HG03575 (cell line): Measurements from ENCODE around the gene PDGFA.

Source experiments
- ATAC-seq: cut with Tn5 transposase; IDR thresholded peaks from one replicate; pipeline ENCODE4 v1.9.1; 2021; ENCODE audit not compliant: unreplicated experiment, insufficient number of reproducible peaks, low FRiP score; ENCODE audit errors: extremely low read depth

Gene PDGFA

DNA sequence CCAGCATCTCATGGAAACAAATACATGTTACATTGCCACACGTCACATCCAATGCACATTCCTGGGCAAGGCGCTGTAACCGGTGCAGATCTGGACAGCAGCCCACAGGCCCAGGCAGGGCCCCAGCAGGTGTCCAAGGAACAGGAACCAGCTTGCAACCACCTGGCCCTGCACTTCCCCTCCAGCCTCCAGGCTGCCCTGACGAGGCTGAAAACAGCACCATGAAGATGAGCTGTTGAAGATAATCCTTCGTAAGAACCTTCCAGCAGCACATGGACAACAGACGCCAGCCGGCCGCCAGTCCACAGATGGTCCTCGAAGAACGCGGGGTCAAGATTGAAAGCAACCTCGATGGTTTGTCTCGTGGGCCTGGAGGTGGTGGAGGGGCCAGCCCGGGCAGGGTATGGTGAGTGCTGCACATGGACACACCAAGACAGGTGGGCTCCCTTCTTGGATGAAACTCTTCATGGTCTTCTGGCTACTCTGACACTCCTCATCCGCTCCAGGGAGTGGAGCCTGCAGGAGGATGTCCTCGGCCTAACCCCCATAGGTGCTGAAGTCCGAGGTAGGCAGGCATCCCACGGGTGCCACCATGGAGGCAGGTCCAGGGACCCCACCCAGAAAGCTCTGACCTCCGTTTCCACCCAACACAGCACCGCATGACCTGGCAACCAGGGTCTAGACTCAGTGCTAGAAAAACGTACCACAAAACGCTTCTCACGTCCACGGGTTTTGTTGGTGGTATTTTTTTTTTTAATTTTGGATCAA, 22.9 kb downstream of the PDGFA start:
- ATAC-seq, result no peak

DNA sequence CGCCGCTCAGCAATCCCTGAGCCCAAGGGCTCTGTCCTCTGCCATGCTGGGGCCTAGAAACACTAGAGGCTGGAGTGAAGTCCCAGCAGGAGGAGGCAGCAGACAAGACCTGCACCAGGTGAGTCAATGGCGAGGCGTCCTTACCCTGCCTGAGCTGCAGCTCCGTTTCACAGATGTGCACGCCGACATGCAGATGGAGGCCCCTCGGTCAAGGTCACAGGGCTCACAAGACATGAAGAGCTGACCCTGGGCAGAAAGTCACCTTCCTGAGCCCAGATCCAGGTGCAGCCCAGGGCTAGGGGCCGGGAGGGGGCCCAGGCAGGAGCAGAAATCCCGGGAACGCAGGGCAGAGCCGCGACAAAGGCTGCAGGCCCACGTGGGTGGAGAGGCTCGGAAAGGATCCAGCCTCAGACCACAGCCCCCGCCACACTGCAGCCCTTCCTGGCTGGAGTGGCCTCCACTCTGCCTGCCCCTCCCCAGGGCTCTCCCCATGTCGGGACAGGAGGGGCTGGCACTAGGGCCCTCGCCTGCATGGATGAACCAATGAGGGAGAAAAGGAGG, 23.8 kb downstream of the PDGFA start:
- ATAC-seq, result no peak

DNA sequence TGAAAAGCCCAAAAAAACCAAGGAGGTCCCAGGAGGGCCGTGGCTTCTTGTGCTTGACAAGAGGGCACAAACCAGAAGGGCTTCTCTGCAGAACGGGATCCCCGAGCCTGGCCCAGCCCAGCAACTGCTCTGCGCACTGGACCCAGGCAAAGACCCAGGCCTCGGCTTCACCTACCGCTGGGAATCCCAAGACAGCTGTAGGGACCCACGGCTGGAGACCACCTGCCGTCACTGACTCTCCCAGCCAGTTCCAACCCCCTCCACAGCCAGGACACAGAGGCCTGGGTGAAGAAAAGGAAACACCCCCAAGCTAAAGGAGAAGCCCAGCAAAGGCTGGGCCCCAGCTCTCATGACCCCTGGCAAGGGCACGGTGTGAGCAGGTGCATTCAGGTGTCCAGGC, 24.3 kb downstream of the PDGFA start:
- ATAC-seq, result no peak

DNA sequence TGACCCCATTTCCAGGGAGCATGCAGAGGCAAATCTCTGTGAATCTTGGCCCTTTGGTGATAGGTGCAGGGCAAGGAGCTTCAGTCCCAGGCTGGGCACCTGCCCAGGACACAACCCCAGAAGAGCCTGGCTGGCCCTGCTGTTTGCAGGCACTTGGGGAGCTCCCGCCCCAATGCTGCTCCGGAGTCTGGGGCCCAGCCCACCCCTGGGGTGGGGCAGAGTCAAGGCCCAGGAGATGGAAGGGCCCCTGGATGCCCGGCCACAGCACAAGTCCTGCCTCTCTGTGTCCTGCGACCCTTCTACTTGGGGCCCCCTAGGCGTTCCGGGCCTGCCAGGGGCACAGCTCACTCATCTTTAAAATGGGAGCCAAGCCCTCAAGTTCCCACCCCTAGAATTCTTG, 24.7 kb downstream of the PDGFA start:
- no peak for ATAC-seq

DNA sequence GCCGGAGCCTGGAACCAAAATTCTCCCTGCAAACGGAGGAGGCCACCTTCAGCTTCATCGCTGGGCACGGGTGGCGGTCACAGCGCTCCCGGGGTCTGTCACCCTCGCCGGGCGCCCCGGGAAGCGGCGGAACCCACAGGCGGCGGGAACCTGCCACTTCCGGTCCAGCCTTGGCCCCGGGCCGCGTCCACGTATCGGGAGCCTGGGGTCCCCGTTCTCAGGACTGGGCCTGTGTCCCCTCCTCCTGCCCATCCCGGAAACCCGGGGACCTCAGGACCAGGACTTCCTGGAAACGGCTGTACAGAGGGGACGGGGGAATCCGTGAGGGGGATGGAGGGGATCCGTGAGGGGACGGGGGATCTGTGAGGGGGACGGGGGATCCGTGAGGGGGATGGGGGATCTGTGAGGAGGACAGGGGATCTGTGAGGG, 25.4 kb downstream of the PDGFA start:
- no peak for ATAC-seq

DNA sequence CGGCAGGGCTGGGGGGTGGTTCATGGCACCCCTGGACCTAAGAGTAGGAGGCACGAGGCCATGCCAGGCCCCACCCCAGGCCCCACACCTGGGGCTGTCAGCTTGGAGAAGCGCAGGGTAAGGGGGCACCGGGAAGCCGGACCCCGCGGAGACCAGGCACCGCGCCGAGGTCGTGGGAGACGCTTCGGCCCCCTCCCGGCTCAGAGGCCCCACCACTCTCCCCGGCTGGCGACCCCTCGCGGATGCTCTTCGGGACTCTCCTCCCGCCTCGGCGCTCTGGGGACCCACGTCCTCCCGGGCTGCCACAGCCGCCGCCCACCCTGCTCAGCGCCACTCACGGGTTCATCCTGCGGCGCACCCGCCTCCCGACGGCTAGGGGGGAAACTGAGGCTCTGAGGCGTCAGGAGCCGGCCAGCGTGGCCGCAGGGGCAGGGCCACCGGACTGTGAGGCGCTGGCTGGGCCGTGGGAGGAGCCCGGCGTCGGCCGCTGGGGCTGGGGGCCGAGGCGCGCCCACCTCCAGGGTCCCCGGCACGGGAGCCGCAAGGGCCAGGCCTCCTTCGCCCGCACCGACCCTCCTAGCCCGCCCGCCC, 25.9 kb downstream of the PDGFA start:
- no peak for ATAC-seq

DNA sequence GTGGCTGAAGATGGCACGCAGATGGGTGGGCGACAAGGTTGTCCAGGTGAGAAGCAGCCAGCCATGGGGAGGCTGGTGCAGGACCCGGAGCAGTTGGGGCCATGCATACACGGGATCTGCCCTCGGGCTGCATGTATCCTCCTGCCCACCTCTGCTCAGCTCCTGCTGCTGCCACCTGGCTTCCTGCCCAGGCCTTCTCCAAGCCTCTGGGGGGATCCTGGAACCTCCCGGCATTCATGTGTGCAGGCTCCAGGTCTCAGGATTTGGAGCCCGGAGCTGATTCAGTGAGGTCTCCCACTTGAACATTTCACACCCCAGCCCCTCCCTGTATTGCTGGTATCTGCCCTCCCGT, 27.0 kb downstream of the PDGFA start:
- ATAC-seq, result no peak

DNA sequence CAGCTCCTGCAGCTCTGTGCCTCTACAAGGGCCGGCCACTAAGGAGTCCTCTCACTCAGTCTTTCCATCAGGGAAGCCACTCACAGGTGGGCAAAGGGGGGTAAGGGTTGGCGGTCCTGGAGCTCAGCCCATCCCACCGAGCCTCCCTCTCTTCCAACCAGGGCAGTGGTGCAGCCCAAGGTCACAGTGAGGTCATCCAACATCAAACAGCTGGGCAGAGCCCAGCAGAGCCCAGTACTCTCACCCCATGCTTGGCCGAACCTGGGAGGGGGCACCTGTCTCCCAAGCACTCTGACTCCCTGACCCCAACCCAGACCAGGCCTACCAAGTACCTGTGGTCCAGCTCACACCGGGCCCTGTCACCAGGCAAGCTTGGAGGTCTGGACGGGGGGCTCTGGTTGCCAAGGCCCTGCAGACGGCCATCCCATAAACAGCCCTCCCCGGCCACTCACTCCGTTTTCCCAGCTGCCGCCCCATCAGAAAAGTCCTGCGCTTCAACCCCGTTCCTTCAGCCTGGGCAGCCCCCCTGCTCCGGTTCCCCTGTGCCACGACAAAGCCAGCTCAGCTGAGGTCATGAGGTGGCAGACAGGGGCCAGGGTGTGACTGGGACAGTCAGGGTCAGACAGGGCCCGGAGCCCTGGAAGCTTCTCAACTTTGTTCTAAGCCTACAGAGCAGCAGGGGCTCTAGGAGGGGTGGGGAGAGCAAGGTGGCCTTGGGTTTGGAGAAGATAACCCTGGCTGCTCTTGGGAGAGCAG, 27.5 kb downstream of the PDGFA start:
- ATAC-seq, result no peak

DNA sequence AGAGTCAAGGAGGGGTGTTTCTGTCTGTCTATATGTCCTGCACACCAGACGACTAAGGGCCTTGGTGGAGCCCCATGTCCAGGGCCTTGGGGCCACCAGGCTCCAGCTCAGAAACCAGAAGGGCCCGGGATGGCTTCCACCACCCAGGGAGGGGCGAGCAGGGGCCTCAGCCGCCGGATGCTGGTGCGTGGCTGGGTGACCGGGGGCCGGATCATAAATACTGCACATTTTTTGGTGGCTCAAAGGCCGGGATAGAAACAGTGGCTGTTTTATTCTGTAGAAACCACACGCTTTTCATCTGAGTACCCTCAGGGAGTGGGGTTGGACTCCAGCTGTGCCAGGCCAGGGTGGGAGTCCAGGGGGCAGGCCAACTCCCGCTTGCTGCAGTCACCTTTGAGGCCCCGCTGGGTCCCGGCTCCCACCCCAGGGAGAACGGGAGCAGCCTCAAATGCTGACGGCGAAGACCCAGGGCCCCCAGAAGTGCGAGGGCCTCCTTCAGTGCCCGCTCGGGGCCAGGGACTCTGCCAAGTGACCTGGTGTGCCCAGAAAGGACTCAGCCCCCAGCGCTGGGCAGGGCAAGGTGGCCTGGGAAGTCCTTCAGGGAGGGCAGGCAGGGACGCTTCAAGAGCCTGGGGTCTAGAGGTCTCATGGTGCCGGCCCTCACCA, 28.2 kb downstream of the PDGFA start:
- no peak for ATAC-seq

DNA sequence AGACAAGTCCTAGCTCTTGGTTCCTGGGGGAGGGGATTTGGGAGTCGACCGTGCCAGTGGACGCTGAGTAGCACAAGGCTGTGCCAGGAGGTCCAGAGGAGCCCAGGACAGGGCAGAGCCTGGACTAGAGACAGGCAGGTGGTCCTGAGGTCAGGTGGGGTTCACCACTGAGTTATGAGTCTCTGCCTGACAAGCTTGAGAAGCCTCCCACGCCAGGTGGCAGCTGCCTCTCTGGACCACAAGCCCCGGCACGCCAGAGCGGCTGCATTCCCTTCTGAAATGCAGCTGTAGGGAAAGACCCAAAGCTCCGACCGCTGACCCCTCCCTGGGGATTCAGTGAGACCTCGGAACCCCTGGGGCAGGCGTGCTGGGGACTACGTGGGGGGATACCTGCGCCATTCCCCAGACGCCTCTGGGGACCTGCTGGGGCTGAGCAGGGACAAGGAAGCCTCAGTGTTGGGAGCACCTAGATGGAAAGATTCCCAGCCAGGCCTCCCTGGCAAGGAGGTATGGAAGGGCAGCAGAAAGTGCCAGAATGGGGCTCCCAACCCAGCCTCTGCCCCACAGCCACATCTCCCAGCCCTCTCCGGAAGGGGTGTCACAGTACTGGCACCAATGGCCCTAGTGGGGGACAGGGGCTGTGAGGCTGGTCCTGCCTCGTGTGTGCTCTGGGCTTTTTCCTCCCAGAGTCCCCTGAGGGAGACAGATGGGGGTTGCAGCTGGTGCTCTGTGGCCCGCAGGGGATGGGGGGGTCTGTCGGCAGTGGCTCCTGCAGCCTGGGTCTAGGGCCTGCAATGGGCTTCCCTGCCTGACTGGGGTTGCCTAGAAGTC, 29.0 kb downstream of the PDGFA start:
- no peak for ATAC-seq

DNA sequence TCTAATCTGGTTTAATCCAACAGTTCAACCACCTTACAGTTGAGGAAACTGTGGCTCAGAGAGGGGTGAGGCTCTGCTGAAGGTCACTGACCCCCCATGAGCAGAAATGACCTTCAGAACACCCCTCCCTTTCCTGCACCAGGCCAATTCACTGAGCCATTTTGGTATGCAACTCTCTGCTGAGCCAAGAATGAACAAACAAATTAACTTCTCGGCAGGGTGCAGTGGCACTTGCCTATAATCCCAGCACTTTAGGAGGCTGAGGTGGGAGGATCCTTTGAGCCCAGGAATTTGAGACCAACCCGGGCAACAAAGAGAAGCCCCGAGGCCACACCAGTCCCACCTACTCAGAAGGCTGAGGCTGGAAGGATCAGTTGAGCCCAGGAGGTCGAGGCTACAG, 29.8 kb downstream of the PDGFA start:
- no peak for ATAC-seq

DNA sequence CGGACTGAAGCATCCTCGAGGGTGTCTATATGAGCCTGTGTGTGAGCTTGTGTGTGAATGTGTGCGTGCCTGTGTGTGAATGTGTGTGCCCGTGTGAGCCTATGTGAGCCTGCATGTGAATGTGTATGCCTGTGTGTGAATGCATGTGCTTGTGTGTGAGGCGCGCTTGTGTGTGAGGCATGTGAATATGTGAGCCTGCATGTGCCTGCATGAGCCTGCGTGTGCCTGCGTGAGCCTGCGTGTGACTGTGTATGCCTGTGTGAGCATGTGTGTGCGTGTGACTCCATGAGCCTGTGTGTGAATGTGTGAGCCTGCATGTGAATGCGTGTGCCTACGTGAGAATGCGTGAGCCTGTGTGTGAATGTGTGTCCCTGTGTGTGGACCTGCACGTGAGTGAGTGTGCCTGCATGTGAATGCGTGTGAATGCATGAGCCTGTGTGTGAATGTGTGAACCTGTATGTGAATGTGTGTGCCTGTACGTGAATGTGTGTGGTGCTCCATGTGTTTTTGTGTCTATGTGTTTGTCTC, 33.4 kb downstream of the PDGFA start:
- ATAC-seq, result no peak

DNA sequence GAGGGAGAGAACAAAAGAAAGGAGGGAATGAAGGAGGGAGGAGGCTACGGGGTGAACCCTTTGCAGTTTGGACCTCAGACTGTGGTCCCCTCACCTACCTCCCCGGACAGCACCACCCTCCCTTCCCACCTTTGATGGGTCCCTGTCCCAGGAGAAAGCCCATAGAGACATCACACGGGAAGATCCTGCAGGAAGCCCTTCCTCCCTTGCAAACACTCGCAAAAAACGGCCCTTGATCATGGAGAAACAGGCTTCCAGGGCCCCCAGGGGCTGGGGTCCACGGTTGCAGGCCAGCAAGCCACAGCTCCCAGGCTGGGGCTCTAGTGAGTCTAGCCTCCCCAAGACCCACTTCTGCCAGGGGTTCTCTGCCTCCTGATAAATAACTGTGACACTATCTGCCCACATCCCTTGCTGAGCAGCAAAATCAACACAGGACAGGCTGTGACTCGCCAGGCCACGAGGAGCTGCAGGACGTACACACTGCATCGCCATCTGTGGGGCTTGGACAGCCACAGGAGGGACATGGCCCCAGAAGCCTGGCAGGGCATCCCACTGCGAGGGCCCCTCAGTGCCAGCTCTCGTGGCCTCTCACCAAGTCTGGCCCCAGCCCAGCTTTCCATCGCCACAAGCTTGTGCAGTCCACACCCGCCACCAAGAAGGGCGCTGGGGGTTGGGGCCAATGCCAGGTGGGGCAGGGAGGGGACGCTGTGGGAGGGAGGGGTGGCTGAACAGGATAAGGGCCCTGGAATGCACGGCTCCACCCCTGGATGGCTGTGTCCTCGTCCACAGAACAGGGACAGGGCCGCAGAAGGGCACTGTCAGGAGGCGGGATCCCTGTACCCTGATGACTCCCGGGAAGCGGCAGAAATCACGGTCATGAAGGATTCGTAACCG, 34.2 kb downstream of the PDGFA start:
- ATAC-seq, result no peak

DNA sequence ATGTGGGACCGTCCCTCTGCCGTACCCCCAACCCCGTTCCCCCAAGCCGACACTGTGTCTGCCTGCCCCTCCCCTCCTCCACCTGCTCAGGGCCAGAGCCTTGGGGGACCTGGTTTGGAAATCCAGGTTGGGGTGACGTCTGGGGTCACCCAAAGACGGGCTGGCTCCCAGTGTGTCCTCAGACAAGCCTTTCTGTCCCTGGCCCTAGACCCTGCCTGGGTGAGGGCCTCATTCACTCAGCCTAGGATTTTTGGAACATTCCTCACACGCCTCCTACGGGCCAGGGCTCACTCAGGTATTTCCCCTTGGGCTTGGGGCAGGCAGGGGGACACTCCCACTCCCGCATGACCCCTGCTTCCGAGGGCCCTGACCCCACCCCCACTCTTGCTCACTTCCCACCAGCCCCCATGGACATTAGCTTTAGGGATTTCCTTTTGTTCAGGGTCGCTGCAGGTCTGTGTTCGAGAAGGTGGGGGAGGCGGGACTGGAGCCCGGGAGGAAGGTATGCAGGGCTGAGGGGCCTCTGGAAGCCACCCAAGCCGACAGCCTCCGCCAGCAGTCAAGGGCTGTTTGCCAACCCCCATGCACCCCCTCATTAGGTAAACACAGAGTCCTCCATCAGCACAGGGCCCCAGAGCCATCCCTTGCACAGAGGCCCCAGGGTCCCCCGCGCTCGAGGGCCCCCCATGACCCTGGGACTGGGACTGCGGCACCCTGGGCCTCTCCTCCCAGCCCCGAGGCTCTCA, 35.1 kb downstream of the PDGFA start:
- no peak for ATAC-seq

DNA sequence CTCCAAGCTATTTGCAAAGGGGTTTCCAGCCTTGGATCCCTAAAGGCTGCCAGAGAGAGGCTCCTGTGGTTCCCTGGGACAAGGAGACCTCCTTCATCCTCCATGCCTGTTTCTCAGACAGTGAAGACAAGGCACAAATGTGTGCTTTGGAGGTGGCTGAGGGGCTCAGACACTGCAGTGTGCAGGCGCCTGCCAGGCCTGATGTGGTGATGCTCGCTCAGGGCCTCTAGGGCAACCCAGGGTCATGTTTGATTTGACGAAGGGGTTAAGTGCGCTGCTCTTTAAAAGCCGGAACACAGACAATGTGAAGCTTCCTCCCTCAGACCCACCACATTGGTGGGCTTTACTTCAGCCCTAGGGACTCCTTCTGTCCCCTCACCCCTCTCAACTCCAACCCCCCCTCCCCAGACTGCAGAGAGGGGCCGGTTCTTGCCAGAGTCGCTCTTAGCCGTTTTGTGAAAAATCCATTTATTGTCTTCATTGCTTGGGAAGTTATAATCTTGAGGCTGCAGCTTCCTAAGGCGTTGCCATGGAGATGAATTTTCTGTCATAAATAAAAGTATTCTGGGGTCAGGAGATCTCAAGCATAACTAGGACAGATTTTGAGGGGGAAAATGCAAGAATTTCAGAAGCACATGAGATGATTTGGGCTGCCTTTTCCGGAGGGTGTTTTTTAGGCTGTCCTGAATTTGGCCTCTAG, 35.8 kb downstream of the PDGFA start:
- no peak for ATAC-seq

DNA sequence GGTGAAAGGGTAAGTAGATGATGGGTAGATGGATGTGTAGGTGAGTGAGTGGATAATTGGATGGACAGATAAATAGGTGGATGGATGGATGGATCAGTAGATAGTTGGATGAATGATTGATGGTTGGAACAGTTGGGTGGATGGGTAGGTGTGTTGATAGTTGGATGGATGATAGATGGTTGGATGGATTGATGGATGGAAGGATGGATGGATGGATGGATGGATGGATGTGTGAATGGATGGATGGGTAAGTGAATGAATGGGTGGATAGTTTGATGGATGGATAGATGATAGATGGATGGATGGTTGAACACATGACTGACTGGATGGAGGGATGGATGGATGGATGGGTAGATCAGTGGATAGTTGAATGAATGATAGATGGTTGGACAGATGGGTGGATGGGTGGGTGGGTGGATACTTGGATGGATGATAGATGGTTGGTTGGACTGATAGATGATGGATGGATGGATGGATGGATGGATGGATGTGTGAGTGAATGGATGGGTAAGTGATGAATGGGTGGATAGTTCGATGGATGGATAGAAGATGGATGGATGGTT, 37.0 kb downstream of the PDGFA start:
- no peak for ATAC-seq
